IPS-NIHi7 (cell line): ENCODE results near the gene USP54.
A peak's percentile ranks its signal among the peaks of the same experiment; 100 is the strongest.
"Not testable (repeated sequence)": the region's sequence is repeated elsewhere in the genome, so short reads cannot be mapped to it uniquely, and the experiment has no call there.

ENCODE experiments used
- DNase-seq: peaks from one replicate; pipeline ENCODE4 v3.0.0; 2012; ENCODE audit warnings: mixed read lengths; ENCODE audit errors: extremely low spot score

USP54 gene, protein sequence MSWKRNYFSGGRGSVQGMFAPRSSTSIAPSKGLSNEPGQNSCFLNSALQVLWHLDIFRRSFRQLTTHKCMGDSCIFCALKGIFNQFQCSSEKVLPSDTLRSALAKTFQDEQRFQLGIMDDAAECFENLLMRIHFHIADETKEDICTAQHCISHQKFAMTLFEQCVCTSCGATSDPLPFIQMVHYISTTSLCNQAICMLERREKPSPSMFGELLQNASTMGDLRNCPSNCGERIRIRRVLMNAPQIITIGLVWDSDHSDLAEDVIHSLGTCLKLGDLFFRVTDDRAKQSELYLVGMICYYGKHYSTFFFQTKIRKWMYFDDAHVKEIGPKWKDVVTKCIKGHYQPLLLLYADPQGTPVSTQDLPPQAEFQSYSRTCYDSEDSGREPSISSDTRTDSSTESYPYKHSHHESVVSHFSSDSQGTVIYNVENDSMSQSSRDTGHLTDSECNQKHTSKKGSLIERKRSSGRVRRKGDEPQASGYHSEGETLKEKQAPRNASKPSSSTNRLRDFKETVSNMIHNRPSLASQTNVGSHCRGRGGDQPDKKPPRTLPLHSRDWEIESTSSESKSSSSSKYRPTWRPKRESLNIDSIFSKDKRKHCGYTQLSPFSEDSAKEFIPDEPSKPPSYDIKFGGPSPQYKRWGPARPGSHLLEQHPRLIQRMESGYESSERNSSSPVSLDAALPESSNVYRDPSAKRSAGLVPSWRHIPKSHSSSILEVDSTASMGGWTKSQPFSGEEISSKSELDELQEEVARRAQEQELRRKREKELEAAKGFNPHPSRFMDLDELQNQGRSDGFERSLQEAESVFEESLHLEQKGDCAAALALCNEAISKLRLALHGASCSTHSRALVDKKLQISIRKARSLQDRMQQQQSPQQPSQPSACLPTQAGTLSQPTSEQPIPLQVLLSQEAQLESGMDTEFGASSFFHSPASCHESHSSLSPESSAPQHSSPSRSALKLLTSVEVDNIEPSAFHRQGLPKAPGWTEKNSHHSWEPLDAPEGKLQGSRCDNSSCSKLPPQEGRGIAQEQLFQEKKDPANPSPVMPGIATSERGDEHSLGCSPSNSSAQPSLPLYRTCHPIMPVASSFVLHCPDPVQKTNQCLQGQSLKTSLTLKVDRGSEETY (N-terminal part only)

DNA sequence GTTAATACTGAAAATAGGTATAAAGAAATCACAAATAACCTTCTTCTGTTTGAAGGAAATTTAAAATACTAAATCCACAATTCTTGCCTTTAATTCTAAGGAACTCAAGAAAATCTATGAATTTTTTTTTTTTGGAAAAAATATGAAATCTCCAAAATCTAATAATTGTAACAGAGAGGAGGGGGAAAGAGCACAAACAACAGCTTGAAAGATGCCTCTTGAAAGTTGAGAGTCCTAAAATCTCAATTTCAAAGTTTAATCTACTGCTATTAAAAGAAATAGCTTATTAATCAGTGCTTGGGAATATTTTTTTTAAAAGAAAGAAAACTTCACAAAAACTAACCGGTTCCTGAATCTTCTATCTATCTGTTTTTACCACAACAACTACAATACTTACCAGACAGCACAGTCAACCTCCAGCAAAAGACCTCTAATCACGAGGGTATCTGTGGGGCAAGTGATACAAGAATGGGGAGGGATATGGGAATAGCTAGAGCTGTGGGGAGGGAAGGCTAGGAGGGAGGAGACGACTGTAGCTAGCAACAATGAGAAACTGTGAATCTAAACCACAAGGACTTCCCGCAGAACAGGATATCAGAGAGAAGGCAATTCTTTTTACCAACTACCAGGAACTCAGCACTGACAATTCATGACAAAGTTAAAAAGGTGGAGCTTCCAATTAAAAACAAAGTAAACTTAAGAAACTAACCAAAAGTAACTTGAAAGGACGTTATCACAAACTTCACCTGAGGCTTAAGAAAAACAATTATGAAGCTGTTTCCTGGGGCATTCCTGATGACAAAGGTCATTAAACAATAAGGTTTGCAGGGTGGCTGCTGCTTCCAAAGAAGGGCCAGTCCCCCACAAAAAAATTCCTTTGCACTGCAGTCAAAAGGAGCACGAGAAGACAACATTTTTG lies at the start of gene USP54:
TSS of gene USP54 (minus strand) at position 462 of the 919 bp plus-strand sequence. CDS start 15,684 bp downstream, outside the sequence.
- DNase-seq = peak; percentile 80

DNA sequence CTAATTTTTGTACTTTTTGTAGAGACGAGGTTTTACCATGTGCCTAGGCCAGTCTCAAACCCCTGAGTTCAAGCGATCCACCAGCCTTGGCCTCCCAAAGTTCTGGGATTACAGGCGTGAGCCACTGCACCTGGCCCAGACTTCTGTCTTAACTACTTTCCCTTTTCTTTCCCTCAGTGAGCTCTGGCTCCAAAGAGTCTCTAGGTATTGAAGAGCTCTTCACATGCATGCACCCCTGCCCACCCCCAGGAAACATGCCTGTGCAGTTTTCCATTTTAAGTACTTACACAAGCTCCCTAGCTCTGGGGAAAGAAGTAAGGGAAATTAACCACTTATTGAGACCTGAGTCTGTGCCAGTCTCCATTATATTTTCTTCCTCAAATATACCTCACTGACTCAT lies 48.1 kb upstream of the USP54 start:
- DNase-seq = no peak

DNA sequence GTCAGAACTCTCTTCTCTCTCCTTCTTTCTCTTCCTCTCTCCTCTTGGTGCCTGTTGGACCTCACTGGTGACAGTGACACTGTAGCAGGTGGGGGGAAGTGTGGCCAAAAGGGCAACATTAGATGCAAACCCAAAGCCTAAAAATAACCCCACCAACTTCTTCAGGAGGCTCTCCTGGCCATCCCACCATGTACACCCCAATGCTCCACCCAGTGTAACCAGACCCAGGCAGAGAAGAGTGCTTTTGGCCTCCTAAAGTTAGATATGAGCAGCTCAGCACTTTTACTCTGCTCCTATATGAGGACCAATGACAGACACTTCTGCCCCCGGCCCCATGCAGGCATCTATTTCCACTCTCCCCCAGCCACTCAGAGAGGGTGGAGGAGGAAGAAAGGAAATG lies 44.6 kb upstream of the USP54 start:
- DNase-seq = no peak

DNA sequence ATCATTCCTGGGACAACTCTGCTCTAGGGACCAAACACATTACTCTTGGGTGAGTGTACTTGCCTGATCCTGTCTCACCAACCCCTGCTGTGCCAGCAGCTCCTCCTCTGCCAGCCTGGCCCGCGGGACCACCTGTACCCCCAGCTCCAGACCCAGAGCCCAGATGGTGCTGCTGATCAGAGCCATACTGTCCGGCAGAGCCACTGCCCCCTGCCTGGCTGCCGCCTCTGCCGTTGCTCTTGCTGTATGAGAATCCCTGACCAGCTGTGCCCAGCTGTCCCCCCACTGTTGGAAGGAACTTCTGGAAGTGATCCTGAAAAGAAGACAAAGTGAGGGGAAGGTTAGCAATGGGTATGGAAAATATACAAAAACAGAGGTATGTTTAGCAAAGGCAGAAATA lies 43.3 kb upstream of the USP54 start:
- no peak for DNase-seq

DNA sequence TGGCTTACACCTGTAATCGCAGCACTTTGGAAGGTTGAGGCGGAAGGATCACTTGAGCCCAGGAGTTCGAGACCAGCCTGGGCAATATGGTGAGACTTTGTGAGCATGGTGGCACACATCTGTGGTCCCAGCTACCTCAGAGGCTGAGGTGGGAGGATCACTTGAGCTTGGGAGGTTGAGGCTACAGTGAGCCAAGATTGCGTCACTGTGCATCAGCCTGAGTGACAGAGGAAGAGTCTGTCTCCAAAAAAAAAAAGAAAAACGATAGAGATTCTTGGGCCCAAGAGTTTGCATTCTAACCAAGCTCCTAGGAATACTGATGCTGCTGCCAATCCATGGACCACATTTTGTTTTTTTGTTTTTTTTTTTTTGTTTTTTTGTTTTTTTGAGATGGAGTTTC lies 38.0 kb upstream of the USP54 start:
- DNase-seq = no peak

DNA sequence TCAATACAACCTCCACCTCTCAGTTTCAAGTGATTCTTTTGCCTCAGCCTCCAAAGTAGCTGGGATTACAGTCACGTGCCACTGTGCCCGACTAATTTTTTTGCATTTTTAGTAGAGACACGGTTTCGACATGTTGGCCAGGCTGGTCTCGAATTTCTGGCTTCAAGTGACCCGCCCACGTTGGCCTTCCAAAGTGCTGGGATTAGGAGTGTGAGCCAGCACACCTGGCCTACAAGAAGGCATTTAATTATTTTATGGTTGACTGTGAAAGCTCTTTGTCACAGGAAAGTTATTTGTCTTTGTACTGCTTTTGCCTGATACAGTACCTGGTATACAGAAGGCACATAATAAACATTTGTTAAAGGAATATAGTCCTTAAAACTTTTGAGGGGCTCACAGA lies 37.3 kb upstream of the USP54 start:
- no peak for DNase-seq

DNA sequence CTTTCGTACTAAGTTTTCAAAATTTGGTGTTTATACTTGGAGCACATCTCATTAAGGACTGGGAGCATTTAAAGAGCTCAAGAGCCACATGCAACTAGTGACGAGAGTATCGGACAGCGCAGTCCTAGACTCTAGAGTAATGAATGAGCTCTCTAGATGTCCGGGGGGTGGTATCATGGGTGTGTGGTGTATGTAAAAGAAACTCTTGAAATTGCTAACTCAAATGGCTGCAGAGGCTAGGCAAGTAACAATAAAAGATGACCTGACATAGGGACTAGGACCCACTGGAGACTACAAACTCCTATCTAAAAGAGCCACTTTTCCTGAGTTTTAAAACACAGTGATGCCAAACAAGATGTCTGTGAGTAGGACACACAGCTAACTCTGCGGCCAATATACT lies 36.2 kb upstream of the USP54 start:
- DNase-seq = no peak

DNA sequence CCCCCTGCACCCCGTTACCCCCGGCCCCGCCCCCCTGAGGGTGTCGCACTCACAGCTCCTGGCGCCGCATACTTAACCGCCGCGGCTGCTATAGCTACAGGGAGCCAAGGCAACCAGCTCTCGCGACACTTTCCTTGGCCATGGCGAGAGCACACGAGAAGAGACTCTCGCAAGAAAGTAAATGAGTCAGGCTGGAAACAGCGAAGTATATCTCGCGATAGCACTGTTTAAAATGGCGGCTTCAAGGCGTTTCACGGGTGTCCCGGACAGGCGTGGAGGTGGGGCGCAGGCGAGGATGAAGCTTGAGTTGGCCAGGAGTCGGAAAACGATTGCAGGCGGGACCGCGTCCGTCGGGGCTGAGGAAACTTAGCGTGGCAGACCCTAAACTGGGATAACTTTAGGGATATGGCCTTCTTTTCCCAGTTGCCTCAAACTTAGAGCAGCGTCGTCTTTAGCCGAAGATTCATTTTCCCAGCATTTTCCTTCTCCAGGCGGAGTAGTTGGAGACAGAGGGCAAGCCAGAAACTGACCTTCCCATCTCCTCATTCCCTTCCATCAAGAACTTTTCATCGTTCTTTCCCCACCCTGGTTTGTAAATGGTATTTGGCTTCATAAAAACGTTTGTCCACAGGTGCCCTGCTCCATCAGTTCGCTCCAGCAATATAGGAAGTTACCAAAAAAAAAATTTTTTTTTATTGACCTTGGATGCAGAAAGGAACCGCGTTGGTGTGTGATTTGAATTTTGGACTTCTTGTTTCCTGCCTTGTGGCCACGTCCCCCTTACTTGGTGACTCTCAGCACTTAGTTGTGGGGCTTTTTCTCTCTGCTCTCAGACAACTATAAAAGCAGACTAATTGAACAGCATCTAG lies 35.0 kb upstream of the USP54 start:
- DNase-seq = peak; percentile 97

DNA sequence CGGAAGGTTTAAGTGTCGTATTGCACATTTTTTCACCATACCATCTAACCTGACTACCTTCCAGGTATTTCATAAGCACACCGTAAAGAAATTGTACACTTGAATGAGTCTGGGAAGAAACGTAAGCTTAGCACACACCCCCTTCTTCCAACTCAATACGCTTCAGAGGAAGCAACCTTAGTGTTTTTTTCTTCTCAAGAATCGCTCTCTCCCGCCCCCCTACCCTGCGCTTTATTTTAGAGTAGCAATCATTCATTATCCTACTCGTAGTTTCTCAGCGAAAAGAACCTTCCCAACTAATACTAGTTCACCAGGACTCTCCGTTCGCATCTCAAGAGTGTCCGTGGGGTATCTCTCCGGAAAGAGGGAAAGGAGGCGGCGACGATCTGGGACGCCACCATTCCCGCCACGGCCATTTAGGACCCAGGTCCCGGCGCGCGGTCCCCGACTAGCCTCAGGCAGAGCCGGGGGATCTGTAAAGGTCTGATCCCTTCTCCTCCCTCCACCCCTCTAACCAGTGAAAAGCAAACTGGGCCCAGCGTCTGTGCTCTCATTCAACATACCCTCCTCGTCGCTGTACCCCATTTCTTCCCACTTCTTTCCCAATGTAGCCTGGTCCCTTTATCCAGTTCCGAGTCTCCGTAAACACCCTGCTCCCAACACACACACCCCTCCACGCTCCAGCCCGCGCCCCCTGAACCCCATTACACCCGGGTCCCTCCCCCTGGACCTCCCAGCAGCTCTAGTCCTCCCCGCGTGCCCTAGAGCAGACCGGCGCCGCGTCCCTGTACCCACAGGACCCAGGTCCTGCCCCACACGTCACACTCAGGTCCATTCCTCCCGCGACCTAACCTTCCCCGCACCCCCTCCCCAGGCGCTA lies 34.1 kb upstream of the USP54 start:
- DNase-seq = peak; percentile 73

DNA sequence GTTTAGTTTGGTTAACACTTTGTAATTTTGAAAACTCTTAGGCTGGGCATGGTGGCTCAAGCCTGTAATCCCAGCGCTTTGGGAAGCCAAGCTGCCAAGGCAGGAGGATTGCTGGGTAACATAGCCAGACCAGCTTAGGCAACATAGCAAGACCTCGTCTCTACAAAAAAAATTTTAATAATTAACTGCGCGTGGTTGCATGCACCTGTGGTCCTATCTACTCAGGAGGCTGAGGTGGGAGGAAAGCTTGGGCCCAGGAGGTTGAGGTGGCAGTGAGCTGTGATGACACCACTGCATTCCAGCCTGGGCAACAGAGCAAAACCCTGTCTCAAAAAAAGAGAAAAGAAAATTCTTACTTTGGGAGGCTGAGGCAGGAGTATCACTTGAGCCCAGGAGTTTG lies 31.9 kb upstream of the USP54 start:
- no peak for DNase-seq

DNA sequence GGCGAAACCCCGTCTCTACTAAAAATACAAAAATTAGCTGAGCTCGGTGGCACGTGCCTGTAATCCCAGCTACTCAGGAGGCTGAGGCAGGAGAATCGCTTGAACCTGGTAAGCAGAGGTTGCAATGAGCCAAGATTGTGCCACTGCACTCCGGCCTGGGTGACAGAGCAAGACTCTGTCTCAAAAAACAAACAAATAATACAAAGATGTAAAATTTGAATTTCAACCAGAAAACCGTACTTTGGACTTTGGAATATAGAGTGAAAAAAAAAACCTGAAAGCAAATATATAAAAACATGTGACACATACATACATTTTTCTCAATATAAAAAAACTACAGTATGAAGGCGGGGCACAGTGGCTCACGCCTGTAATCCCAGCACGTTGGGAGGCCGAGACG lies 29.8 kb upstream of the USP54 start:
- not testable (repeated sequence) for DNase-seq

DNA sequence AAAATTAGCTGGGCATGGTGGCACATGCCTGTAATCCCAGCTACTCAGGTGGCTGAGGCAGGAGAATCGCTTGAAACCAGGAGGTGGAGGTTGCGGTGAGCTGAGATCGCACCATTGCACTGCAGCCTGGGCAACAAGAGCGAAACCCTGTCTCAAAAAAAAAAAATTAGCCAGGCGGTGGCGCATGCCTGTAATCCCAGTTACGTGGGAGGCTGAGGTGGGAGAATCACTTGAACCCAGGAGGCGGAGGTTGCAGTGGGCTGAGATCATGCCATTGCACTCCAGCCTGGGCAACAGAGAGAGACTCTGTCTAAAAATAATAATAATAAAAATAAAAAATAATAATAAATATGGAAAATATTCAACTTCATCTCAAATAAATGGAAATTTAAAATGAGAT lies 26.0 kb upstream of the USP54 start:
- not testable (repeated sequence) for DNase-seq

DNA sequence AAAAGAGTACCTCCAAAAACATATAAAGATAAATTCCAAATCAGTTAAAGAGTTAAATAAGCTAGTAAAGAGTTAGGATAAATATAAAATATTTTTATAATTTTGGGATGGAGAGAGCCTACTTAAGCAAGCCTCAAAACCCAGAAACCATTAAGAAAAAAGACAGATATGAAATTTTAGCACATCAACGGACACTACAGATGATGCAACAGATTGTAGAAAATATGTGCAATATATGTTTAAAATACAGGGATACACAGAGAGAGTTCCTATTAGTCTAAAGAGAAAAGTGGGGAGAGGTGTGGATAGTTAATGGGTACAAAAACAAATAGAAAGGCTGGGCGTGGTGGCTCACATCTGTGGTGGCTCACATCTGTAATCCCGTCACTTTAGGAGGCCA lies 23.6 kb upstream of the USP54 start:
- no peak for DNase-seq

DNA sequence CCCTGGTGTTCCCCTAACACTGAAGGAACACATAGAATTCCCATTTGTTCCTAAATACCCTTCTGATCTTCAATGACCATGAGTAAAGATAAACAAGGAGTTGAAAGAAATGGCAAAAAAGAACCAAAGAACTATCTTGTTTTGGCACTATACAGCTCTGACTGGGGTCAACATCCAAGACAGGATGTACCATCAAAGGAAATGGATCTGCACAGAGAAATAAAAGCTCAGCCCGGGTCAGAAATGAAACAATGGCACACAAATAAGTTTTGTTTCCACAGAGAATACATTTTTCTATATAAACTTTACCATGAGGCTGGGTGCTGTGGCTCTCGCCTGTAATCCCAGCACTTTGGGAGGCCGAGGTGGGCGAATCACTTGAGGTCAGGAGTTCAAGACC lies 18.0 kb upstream of the USP54 start:
- no peak for DNase-seq

DNA sequence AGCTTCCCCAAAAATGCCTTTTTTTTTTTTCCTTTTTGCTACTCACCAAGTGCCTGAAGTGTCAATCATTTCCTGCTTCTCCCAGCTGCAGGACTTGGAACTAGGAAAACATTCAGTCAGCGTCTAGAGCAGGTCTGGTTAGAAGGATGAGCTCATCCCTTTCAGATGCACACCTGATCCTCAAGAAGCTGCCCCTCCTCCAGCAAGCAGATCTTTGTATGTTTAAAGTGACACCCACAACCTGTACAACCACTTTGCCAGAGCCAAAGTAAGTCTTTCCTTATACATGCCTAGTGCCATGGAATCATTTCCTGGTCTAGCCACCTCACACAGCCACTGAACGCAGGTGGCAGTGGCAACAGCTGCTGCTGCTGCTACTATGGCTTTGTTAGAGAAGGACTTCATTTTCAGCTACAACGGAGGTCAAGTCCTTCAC lies 10.4 kb upstream of the USP54 start:
- peak; percentile 57 for DNase-seq

DNA sequence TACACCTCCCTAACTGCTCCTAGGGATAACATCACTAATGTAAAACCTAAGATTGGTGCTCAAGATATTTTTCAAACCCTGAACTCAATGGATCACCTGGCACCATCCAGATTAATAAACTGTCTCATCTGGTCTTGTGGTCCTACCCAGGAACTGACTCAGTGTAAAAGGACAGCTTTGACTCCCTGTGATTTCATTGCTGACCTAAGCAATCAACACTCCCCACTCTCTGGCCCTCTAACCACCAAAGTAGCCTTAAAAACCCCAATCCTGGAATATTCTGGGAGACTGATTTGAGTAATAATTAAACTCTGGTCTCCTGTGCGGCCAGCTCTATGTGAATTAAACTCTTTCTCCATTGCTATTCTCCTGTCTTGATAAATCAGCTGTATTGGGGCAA lies 6.2 kb upstream of the USP54 start:
- DNase-seq = no peak

DNA sequence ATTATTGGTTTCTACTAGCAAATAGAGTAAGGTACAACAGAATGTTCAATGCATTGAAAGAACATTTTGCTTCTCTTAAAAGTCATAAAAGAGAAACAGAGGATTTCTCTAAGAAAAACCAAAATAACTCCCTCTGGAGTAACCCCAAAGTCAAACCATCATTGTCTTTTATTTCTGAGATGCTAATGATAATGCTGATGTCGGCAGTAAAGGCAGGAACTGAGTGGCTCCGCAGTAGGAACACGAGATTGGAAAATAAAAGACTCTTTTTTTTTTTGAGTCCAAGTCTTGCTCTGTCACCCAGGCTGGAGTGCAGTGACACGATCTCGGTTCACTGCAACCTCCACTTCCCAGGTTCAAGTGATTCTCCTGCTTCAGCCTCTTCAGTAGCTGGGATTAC lies 2.7 kb upstream of the USP54 start:
- no peak for DNase-seq

DNA sequence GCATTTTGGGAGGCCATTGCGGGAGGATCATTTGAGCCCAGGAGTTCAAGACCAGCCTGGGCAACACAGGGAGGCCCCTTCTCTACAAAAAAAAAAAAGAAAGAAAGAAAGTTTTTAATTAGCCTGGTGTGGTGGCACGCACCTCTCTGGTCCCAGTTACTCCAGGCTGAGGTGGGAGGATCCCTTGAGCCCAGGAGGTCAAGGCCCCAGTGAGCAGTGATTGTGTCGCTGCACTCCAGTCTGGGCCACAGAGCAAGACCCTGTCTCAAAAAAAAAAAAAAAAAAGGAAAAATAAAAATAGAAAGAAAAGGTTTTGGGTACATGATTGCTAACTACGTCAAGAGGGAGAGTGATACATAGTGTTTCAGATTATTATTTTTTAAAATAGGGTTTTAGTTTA lies 2.0 kb upstream of the USP54 start:
- no peak for DNase-seq
